Measurements from ENCODE around the gene ARHGAP15.
A peak's percentile ranks its signal among the peaks of the same experiment; 100 is the strongest.

ARHGAP15 gene

DNA sequence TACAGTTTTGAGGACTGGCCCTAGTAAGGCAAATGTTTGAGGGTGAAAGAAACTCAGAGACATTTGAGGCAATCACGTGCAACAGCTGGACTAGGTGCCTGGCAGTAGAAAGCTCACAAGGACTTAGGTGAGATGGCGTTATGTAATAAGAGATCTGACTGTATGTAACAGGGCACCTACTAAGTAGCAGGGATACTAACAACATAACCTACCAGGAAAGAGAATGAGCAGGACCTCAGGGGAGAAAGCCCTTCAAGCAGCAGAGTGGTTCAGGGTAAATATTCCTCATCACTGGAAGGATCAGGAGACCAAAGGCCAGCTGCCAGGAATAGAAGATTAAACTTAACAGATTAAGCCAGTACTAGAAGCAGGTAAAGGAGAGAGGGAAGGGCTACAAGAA is 53.4 kb downstream of the ARHGAP15 start:
- TF ChIP-seq, protein P1, sequence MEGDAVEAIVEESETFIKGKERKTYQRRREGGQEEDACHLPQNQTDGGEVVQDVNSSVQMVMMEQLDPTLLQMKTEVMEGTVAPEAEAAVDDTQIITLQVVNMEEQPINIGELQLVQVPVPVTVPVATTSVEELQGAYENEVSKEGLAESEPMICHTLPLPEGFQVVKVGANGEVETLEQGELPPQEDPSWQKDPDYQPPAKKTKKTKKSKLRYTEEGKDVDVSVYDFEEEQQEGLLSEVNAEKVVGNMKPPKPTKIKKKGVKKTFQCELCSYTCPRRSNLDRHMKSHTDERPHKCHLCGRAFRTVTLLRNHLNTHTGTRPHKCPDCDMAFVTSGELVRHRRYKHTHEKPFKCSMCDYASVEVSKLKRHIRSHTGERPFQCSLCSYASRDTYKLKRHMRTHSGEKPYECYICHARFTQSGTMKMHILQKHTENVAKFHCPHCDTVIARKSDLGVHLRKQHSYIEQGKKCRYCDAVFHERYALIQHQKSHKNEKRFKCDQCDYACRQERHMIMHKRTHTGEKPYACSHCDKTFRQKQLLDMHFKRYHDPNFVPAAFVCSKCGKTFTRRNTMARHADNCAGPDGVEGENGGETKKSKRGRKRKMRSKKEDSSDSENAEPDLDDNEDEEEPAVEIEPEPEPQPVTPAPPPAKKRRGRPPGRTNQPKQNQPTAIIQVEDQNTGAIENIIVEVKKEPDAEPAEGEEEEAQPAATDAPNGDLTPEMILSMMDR (IDR thresholded peaks at IDR 0.05) = no peak
- peak overlapping the region; percentile 42 for H3K27ac ChIP-seq
- no peaks in the 10 kb centered on the region for H3K27me3 ChIP-seq

DNA sequence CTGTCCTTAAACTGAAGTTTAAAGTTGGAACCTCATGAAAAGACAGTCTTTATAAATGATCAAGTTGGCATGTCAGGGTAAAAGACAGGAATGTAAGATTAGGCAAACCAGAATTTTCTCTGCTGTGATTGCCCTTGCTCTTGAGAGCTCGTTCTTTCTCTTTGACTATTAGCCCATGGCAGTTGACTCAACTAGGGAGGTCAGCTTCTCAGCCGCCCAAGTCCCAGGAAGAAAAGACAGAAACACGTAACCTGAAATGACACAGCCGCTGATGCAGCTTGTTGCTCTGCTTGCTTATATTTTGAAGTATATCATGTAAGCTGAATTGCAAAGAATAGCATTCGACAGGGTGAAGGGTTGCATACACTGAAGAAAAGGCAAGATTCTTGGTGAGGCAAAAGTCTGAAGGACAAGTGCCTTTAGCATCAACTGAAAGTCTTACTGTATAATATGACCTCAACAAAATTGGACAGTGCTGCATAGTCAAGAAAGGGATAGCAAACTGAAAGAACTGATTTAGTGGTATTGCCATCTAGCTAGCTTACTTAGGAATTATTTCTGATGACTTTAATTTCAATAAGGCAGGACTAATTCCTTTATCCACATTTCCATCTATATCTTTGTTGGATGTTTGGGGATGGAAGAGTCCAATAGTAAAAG is 54.7 kb downstream of the ARHGAP15 start:
- Histone ChIP-seq H3K9me3 (no peaks in the 10 kb centered on the region), H3K27me3 (no peaks in the 10 kb centered on the region), H3K4me3 (ENCODE audit: low read depth in 1 of 2, low read length in 1 of 2) (no peak overlapping the region), H3K4me1 (ENCODE audit: control insufficient read depth in 1 of 2, insufficient read depth in 1 of 2, low read depth in 1 of 2, low read length in 1 of 2) (peaks cover 22 to 33% of the 10 kb centered on the region in 2 experiments), H3K36me3 (no peaks in the 10 kb centered on the region), H3K27ac (peak overlapping the region; percentile 55)
- TF ChIP-seq, protein P1 (IDR thresholded peaks at IDR 0.05) = no peak

More for the DNA sequence above, 53.4 kb downstream of the ARHGAP15 start:
- no peak overlapping the region for H3K4me3 ChIP-seq (ENCODE audit: low read depth in 1 of 2, low read length in 1 of 2)
- H3K9me3 ChIP-seq = no peaks in the 10 kb centered on the region
- H3K36me3 ChIP-seq = no peaks in the 10 kb centered on the region
- peaks cover 28 to 35% of the 10 kb centered on the region in 2 experiments for H3K4me1 ChIP-seq (ENCODE audit: control insufficient read depth in 1 of 2, insufficient read depth in 1 of 2, low read depth in 1 of 2, low read length in 1 of 2)

DNA sequence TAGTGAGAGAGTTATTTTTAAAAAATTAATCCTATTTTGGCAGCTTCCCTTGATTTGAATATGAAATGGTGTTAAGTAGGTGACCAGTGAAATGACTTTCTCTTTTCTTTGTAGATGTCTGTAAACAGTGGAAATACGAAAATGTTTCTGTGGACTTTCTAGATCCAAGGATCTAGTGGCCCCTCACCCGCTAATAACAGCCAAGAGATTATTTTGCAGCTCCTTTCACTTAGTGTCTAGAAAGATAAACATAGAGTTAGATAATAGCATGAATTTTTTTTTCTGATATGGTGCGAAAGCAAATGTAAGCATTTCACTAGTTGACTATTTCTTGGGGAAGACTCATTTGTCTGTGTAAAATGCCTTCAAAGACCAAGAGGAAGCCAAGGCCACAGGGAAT is 57.7 kb downstream of the ARHGAP15 start:
- Histone ChIP-seq H3K27me3 (no peaks in the 10 kb centered on the region), H3K9me3 (no peaks in the 10 kb centered on the region), H3K36me3 (peaks cover 14% of the 10 kb centered on the region), H3K4me3 (ENCODE audit: low read depth in 1 of 2, low read length in 1 of 2) (no peak overlapping the region), H3K4me1 (ENCODE audit: control insufficient read depth in 1 of 2, insufficient read depth in 1 of 2, low read depth in 1 of 2, low read length in 1 of 2) (peaks cover 4 to 14% of the 10 kb centered on the region in 2 experiments), H3K27ac (peak overlapping the region; percentile 39)
- TF ChIP-seq, protein P1 (IDR thresholded peaks at IDR 0.05) = no peak

DNA sequence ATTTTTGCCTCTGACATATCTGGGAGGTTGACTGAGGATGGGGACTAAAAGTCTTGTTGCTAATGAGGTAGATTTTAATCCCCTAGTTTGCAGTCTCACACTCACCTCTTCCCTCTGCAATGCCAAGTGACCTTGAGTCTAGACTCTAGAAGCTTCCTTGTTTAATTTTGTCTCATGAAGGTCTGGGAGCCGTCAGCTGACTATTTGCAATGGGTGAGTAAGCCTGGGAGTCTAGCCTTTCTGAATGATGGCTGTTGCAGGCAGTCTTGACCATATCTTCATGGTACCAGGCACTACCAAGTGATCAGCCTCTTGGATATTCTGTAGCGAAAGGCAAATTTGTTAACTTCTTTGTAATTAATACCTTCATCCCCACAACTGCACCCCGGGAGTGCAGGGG is 61.2 kb downstream of the ARHGAP15 start:
- H3K27me3 ChIP-seq = no peaks in the 10 kb centered on the region
- no peaks in the 10 kb centered on the region for H3K4me1 ChIP-seq (ENCODE audit: control insufficient read depth in 1 of 2, insufficient read depth in 1 of 2, low read depth in 1 of 2, low read length in 1 of 2)
- no peaks in the 10 kb centered on the region for H3K9me3 ChIP-seq
- TF ChIP-seq, protein P1 (IDR thresholded peaks at IDR 0.05) = no peak
- peaks cover 33% of the 10 kb centered on the region for H3K36me3 ChIP-seq
- H3K27ac ChIP-seq = no peak overlapping the region
- H3K4me3 ChIP-seq (ENCODE audit: low read depth in 1 of 2, low read length in 1 of 2) = no peak overlapping the region

DNA sequence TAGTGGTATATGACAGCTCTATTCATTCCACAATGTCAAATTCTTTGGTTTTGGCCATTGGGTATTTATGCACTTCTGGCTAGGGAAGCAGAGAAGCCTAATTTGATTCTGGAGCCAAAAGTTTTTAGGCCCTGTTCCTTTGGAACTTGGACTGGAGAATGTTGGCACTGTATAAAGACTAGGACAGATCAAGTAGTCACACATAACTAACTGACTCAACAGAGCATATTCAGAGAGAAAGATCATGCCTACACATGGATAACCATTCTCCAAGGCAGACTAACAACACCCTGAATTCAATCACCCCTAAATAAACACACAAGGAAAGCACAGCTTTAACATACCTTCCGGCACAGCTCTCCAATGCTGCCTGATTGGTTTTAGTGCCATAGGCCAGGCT is 62.9 kb downstream of the ARHGAP15 start:
- Histone ChIP-seq H3K36me3 (peaks cover 33% of the 10 kb centered on the region), H3K4me3 (ENCODE audit: low read depth in 1 of 2, low read length in 1 of 2) (no peak overlapping the region), H3K9me3 (no peaks in the 10 kb centered on the region), H3K4me1 (ENCODE audit: control insufficient read depth in 1 of 2, insufficient read depth in 1 of 2, low read depth in 1 of 2, low read length in 1 of 2) (no peaks in the 10 kb centered on the region), H3K27ac (peak overlapping the region; percentile 4), H3K27me3 (no peaks in the 10 kb centered on the region)
- TF ChIP-seq, protein P1 (IDR thresholded peaks at IDR 0.05) = no peak

Measured in neutrophil (primary cell).